Nucleus accumbens (tissue), 56 donors: Measurements from ENCODE around the gene PRSS38.

Experiments
- DNase-seq, 56 donors: peaks; one replicate each; lab custom pipeline; 2025; lab: John Stamatoyannopoulos, UW

The PRSS38 gene

DNA sequence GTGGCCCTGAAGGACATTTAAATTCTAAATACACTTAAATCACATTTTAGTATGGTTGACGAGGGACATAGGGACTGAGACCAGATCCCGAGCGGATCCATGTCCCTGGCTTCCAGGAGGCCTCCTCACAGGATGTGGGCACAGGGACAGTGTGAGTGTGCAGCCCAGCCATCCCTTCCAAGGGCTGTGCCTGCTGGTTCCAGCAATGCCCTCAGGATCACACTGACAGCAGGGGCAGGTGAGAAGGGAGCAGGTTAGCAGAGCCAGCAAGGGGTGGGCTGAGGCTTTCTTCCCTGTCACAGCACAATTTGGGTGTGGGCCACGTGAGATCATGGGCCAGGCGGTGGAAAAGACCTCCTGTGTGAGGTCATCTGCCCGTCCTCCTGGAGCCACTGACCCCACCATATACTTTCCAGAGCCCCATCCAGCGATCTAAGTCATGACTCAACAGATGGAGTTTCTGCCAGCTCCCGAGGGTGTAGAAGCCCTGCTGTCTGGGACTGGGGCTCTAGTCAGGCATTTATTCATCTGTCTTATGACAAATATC, 37.0 kb upstream of the PRSS38 start:
- DNase-seq, result no peak

DNA sequence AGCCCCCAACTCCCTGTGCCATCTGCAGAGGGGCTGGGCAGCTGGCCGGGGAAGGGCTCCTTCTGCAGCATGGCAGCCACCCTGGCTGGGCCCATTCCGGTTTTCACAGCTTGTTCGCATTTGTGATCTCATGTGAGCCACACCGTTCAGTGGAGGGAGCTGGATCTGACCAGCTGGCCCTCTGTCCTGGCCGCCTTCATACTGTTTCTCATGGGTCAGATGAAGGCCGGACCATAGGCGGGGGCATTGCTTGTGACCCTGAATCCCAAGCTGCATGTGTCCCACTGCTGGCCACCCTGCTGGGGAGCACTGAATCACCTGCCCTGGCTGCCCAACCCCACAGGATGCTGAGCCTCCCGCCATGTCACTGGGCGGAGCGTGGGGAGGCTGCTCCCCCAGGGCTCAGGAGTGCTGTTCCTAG, 36.4 kb upstream of the PRSS38 start:
- no peak for DNase-seq

DNA sequence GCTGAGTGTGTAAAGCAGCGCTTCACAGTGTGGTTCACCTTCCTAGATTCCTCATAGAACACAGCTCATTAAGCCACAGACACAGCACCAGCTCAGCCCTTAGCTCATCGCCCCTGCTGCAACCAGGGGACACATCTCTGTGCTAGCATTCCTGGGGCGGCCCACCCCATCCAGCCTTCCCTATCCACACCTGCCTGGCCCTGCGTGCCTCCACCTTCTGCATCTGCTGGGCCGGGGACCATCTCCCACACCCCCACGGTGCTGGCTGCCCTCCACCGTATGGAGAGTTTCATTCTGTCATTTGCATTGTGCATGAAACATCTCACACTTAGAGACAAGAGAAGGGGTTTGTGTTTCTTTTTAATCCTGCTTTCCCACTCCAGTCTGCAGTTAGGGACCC, 35.8 kb upstream of the PRSS38 start:
- DNase-seq, result no peak

DNA sequence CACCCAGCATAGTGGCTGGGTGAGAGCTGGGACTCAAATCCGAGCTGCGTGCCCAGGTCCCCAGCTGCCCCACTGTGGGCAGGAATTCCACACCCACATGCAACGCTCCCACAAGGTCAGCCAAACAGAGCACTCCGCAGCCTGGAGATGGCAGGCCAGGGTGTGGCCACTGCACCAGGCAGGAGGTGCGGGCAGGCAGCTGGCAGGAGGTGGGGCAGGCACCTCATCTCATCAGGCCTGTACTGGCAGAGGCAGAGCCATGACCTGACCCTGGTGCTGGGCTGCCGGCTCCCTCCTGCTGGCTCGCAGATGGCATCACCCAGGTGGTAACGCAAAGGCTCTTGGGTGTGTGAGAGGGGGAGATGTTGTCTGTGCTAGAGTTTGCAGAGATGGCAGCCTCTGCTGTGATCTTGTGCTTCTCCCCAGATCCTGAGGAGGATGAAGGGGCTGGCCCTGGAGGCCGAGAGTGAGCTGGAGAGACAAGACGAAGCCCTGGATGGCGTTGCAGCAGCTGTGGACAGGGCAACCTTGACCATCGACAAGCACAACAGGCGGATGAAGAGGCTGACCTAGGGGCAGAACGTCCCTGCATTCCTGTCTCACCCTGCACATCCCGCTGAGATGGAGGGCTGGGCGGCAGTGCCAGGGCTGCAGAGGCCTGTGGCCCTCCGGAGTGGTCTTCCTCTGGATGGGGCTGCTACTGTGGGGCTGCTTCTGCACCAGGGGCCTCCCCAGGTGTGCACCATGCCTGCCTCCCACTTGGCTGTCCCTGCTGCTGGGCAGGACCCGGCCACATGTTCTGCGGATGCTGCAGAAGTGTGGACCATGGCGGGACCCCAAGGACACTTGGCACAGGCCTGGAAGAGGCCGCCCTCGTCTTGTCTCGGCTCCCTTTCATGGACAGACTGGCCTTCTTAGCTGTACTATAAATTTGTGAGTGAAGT, 35.1 kb upstream of the PRSS38 start:
- no peak for DNase-seq

DNA sequence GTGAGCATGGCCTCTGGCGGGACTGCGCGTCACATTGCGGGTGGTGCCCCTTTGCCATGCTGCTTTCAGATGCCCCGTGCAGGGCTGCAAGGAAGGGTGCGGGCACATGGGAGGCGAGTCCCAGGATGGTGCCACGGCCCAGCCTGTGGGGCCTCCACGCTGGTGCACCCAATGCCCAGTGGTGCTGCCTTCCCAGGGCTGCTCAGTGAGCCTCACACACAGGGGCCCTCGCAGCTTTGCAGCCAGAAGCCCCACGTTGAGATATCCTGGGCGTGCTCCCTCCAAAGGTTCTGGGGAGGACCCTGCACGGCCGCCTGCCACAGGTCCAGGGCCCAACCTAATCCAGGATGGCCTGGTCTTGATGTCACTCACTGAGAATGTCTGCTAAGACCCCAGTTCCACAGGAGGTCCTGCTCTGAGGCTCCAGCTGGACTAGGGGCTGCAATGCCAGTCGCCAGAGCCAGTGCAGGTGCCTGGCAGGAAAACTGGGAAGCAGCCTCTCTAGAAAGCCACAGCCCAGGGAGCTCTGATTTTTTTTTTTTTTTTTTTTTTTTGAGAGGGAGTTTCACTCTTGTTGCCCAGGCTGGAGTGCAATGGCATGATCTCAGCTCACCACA, 34.1 kb upstream of the PRSS38 start:
- no peak for DNase-seq

DNA sequence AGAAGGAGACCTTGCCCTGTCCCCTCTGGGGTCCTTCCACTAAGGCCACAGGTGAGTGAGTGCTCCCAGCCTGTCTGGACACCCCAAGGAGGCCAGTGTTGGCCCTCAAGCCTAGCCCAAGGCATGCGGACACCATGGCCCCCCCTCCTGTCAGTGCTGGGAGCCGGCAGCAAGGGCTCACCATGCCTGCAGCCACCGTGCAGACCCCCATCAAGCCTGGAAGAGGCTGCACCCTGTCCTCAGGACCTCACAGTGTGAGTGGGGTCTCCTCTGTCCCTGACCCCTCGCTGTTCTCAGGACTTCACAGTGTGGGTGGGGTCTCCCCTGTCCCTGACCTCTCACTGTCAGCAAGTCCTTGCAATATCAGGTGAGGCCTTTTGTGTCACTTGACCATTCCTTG, 33.2 kb upstream of the PRSS38 start:
- DNase-seq, result no peak

DNA sequence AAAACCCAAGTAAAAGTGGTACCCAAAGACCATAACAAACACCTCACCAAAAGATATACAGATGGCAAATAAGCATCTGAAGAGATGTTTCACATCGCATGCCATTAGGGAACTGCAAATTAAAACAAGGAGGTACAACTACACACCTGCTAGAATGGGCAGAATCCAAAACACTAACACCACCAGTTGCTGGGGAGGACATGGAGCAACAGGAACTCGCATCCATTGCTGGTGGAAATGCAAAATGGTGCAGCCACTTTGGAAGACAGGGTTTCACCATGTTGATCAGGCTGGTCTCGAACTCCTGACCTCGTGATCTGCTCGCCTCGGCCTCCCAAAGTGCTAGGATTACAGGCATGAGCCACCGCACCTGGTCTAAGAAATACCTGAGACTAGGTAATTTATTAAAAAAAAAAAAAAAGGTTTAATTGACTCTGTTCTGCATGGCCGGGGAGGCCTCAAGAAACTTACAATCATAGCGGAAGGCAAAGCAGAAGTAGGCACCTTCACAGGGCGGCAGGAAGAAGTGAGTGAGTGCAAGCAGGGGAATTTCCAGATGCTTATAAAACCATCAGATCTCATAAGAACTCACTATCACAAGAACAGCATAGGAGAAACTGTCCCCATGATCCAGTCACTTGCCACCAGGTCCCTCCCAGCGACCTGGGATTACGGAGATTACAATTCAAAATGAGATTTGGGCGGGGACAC, 30.2 kb upstream of the PRSS38 start:
- DNase-seq, result no peak

DNA sequence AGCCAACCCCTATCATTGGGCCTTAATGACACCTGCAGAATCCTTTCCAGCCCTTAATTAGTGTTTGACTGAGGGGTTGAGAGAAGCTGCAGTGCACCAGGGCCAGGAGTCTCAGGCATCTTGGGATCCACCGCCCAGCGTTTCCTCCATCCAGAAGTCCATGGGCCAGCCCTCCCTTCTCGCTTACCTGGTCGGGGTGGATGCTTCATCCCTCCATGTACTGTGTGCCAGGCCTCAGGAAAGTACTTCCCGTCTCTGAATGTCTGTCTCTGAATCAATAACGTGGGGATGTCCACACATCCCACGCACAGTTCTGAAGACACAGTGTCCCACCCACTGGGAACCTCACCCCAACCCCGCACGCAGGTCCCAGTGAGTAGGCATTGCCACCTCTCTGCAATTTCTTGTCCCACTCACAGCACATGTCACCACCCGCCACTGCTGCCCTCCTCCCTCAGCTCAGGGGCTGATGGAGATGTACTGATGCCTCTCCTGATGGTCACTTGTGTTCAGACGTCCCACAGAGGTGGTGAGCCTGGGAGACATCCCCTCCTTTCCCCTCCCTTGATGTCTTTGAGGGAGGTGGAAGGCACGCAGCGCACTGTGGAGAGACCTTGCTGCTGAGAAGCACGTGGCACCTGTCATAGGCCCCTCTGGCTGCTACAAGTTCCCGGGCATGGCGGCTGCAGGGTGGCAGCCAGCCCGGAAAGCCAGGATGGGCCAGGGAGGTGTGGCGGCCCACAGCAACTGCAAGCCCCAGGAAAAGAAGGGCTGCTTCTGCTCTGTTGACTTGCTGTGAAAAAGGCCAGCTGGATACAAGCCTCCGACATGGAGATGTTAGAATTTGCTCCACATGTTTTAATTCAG, 29.4 kb upstream of the PRSS38 start:
- no peak for DNase-seq

DNA sequence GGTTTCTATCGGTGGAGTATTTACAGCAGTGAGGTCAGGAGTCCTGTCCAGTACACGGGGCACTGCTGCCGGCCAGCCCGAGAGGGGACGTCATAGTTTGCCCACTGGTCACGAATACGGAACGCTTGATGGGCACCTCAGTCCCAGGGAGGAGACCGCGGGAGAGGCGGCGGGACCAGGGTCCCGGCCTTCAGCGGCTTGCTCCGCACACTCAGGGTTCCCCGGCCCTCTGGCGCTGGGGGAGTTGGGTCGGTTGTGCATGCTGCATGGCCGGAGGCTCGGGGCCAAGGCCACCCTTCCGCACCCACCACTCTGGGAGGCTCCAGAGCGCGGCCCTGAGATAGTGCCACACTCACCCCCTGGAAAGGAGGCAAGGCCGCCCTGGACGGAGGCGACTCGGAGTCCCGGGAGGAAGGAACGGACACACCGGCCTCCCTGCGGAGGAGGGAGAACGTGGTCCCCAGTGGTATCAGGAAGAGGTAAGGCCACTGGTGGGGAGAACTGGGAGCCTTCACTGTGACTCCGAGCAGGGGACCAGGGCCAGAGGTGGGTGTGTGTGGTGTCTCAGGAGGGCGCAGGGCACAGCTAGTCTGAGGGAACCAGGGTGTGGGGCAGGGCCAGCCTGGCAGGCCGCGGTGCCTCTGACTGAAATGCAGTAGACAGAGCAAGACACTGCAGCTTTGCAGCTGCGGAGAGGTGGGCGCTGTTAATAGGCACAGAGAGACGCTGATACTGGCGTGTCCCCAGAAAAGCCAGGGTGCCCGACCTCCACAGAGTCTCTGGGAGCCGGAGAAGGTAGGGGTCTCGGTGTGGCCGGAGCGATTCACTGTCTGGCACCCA, 28.6 kb upstream of the PRSS38 start:
- DNase-seq, result no peak

DNA sequence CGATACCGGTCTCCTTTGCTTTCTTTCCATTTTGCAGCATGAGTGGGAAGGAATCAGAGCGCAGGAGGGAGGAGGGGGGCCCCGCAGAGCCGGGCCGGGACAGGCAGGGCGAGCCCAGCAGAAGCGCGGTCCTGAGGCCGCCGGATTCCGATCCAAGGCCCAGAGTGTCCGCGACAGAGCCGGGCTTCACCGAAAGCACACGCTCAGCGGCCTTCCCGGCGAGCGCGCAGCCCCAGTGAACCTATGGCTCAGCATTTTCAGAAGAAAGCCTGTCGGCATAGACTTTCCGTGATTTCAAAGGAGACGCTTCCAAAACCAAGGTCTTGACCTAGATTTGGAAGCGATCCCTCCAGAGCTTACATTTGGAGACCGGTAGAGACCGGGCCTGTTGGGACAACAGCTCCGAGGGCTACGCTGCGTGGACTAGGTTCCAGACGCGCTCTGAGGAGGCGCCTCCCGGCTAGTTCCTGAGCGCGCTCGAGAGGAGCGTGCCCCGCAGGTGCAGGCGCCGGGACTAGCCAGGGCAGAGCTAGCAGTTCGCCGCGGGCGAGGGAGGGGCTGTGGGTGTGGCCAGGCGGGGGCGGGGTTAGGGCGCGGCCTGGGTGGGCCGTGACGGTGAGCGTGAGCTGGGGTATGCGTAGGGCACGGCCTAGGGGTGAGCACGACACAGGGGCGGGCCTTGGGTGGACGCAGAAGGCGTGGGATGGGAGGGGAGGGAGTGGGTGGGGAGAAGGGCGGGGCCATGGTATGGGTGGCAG, 27.8 kb upstream of the PRSS38 start:
- DNase-seq, result peak in 44 of 56 donors; percentile 20 to 86 (median 60)

DNA sequence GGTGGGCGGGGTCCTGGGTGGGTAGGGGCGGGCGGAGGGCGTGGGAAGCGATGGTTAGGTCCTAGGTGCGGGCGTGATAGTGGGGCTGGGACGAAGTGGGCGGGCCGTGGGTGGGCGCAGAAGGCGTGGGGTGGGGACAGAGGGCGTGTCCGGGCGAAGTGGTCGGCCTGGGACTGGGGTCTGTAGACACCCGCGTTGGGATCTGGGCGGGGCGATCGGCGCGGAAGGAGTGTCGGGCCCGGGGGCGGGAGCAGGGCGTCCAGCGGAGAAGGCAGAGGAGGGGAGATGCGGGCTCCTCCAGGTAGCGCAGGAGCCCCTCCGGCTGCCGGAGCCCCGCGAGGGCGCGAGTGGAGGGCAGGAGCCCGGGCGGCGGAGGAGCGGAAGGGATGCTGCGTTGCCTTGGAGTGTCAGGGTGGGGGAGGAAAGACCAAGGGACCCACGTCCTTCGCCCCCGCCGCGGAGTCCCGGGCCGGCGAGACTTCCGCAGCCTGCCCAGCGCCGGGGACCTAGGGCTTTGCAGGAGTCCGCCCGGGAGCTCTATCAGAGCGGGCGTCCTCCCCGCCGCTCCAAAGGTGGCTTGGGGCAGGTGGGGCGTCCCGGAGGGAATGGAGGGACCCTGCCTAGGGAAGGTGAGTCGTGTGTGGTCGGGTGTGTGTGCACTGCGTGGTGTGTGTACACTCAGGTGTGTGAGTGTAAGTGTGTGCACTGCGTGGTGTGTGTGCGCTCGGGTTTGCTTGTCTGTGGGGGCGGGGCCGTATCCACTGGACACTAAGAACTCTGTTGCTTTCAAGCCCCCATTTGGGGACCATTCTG, 27.0 kb upstream of the PRSS38 start:
- DNase-seq, result peak in 4 of 56 donors; percentile 47 to 86 (median 54)

DNA sequence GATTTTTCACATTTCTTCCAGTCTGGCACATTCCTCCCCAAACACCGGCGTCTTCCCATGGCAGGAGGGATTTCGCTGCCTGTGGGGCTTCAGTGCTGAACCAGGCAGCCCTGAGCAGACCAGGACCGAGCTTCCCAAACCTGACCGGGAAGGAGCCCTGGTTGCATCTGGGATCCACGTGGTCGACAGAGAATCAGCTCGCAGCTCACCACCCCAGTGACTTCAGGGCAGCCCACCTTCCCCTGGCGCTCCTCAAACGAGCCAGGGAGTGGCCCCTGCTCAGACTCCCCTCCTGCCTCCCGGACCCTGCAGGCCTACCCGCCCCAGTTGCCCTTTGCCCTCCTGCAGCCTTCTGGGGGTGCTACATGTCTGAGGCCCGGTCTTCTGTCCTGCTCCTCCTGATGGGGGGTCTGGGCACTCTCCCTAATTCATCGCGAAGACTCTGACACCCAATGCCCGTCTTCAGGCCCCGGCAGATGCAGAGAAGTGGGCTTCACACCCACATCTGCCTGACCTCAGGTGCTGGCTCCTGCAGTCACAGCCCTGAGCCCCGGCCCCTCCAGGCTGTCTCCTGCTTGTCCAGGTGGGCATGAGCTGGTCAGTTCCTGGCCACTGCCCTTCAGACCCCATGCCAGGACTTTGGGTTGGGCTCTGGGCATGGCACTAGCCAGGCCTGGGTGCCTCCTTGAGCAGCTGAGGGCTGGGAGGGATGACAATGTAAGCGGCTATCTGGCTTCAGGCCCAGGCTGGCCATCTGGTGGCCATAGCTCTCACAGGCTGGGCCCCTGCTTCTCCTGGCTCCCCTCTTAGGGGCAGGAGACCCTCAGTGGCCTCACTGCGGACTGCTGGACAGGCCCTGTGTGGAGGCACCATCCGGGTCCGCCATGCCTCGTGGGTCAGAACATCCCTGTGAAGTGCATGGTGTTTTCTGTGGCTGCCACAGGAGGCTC, 26.1 kb upstream of the PRSS38 start:
- no peak for DNase-seq

DNA sequence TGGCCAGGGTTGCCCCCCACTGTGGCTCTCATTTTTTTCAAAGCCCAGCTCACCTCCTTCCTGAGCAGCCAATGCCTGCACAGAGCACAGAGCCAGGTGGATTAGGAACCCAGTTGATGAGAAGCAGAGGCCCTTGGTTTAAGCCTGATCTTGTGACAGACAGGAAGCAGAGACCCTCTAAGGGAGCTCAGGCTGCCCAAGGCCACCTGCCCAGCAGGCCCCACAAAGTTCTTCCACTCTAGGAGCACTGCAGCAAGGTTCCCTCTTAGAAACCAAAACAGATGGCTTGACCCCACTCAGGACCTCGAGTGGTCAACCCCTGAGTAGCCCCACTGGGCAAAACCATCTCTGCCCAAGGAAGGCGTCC, 25.5 kb upstream of the PRSS38 start:
- DNase-seq, result no peak

DNA sequence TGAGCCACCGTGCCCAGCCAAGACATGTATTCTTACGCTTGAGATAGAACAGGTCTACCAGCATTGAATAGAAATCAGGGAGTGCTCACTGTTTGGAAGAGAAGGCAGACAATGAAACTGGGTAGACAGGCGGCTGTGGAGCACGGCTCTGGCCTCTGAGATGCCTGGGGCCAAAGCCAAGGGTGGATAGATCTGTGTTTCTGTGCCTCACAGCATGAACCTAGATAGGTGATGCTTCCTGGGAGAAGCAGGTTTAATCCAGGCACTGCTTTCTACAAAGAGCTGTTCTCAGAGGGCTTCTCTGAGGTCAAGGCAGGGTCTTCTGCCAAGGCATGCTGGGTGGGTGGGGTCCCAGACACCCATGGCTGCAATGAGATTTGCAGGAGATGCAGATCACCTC, 24.6 kb upstream of the PRSS38 start:
- no peak for DNase-seq

DNA sequence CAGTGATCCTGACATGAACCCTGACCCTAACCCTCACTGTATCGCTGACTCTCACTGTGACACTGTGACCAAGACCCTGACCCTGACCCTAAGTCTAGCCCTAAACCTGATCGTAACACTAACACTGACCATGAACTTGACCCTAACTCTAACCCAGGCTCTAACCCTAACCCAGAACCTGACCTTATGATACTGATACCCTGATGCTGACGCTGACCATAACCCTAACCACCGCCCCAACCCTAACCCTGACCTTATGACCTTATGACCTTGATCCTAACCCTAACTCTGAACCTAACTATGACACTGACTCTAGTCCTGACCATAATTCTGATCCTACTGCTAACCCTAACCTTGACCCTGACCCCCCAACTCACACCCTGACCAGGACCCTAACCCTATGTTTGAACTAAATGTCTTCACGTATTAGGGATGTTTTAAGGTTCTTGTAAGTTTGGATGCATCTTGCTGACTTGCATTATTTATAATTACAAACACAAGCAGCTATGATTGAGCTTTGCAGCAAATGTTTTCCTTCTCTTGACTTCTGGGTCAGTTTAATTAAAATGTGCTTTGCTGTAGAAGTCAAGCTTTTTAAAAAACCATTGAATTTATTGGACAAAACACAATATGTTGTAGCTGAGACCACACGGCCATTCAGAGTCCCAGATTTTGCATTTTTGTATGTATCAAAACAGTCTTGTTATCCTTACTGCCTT, 23.9 kb upstream of the PRSS38 start:
- DNase-seq, result no peak
